B cell (primary cell): ENCODE measurements around the gene AQP6.

Experiments
- CTCF ChIP-seq: fragments of 200-600 bp; IDR thresholded peaks from one replicate; pipeline ENCODE4 v1.8.0; 2022; ENCODE audit warnings: antibody characterized with exemption, mild to moderate bottlenecking
- EZH2 ChIP-seq: IDR thresholded peaks from 2 replicates; pipeline ENCODE4 v1.6.1; 2012; ENCODE audit warnings: borderline replicate concordance, low read depth, mild to moderate bottlenecking, moderate library complexity, low read length; ENCODE audit not compliant: insufficient read depth, poor library complexity, severe bottlenecking

DNA sequence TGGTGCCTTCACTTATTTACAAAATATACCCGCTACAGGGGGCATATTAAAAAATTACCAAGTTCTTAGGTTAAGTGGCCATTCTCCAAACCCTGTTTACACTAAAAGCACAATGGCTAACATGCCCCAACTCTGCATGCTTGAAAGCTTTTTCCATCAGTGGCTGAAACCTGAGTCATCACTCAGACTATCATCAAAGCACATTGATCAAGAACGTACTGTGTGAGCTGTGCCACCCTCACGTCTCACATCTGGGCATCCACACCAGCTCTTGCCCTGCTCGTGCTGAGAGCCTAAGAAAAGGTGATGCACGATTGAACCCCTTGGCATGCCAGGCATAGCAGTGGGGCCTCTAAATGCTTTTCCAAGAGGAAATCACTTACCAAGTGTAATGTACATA, 13.2 kb downstream of the AQP6 start:
- TF ChIP-seq EZH2 (no peak), CTCF (no peak)
